ENCODE data around the gene CD109.

DNA sequence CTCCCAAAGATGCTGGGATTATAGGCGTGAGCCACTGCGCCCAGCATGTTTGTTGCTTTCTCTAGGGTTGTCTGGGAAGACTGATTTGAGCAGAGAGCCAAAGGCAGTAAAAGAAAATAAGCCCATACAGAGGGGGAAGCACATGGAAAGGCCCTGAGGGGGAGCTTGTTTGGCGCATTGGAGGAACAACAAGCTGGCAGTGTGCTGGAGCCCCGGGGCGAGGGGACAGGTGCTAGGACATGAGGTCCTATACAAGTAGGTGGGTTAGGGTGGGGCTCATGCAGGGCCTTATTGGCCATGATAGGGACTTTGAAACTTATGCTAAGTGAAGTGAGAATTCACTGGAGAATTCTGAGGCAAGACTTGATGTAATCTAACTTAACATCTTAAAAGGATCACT, 35.3 kb downstream of the CD109 start:
- TF ChIP-seq, protein P1, sequence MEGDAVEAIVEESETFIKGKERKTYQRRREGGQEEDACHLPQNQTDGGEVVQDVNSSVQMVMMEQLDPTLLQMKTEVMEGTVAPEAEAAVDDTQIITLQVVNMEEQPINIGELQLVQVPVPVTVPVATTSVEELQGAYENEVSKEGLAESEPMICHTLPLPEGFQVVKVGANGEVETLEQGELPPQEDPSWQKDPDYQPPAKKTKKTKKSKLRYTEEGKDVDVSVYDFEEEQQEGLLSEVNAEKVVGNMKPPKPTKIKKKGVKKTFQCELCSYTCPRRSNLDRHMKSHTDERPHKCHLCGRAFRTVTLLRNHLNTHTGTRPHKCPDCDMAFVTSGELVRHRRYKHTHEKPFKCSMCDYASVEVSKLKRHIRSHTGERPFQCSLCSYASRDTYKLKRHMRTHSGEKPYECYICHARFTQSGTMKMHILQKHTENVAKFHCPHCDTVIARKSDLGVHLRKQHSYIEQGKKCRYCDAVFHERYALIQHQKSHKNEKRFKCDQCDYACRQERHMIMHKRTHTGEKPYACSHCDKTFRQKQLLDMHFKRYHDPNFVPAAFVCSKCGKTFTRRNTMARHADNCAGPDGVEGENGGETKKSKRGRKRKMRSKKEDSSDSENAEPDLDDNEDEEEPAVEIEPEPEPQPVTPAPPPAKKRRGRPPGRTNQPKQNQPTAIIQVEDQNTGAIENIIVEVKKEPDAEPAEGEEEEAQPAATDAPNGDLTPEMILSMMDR (conservative IDR thresholded peaks at IDR 0.05; ENCODE audit: low read depth, low read length): no peak
- TF ChIP-seq EZH2 (IDR thresholded peaks at IDR 0.05; ENCODE audit: low read length, unreplicated experiment): no peak

Measured in PC-3 (cell line).